Measurements from ENCODE around the gene GKN1.

GRCh38 chr2:69012310-69013141, 38.1 kb downstream of the GKN1 start:
- TF ChIP-seq EZH2phosphoT487 (IDR thresholded peaks at IDR 0.05; ENCODE audit: insufficient read depth, low read depth) (no peak), EZH2 (IDR thresholded peaks at IDR 0.05; ENCODE audit: insufficient read depth, poor library complexity, severe bottlenecking) (no peak)
